Glutamatergic neuron (in vitro differentiated cells): ENCODE results near the gene CRYBG3. TPM values are rescaled to one million over a fixed set of nuclear protein-coding genes. Genes with fewer than 3 reads are reported as not detected.
A peak's percentile ranks its signal among the peaks of the same experiment; 100 is the strongest.

Source experiments
- DNase-seq: peaks from one replicate; pipeline ENCODE4 v3.0.0; 2022
- H3K27ac Mint-ChIP-seq: one replicate; pipeline ENCODE4 v1.8.0; 2020; ENCODE audit warnings: mild to moderate bottlenecking, mixed read lengths, inconsistent platforms; ENCODE audit not compliant: unreplicated experiment
- H3K27me3 Mint-ChIP-seq: one replicate; pipeline ENCODE4 v1.8.0; 2020; ENCODE audit warnings: mild to moderate bottlenecking, moderate library complexity, mixed read lengths, inconsistent platforms; ENCODE audit not compliant: unreplicated experiment
- H3K36me3 Mint-ChIP-seq: one replicate; pipeline ENCODE4 v1.8.0; 2020; ENCODE audit warnings: mild to moderate bottlenecking, mixed read lengths, inconsistent platforms; ENCODE audit not compliant: unreplicated experiment
- H3K4me1 Mint-ChIP-seq: one replicate; pipeline ENCODE4 v1.8.0; 2020; ENCODE audit warnings: mild to moderate bottlenecking, low read depth, mixed read lengths, inconsistent platforms; ENCODE audit not compliant: unreplicated experiment
- H3K4me3 Mint-ChIP-seq: one replicate; pipeline ENCODE4 v1.8.0; 2020; ENCODE audit warnings: mild to moderate bottlenecking, mixed read lengths, inconsistent platforms; ENCODE audit not compliant: unreplicated experiment
- H3K9me3 Mint-ChIP-seq: one replicate; pipeline ENCODE4 v1.8.0; 2020; ENCODE audit warnings: mild to moderate bottlenecking, moderate library complexity, mixed read lengths, inconsistent platforms; ENCODE audit not compliant: unreplicated experiment
- long read RNA-seq: library from polyadenylated mRNA; unstranded; transcript quantifications from one replicate; pipeline ENCODE4 v2.0.0, GENCODE V29; 2020; ENCODE audit not compliant: unreplicated experiment
- total RNA-seq: library from RNA; stranded (reverse); fragmentation: NEBNext Ultra II Directional; extraction: Animal tissue kit (Norgen Biotek cat#: 25700); gene quantifications from one replicate; pipeline ENCODE4 v1.2.1, GENCODE V29; 2021; ENCODE audit not compliant: unreplicated experiment
- TF ChIP-seq, protein P1 (sequence below): fragments of 200-600 bp; sonication (generic); IDR thresholded peaks from one replicate; pipeline ENCODE4 v1.5.0; 2021; ENCODE audit not compliant: partially characterized antibody, unreplicated experiment

Gene CRYBG3
- 89.5 TPM for total RNA-seq
- long read RNA-seq, partial matches to known transcripts = 5 of 7 reads
- long read RNA-seq, other reads (novel, unspliced or antisense) = 2 of 7 reads

DNA sequence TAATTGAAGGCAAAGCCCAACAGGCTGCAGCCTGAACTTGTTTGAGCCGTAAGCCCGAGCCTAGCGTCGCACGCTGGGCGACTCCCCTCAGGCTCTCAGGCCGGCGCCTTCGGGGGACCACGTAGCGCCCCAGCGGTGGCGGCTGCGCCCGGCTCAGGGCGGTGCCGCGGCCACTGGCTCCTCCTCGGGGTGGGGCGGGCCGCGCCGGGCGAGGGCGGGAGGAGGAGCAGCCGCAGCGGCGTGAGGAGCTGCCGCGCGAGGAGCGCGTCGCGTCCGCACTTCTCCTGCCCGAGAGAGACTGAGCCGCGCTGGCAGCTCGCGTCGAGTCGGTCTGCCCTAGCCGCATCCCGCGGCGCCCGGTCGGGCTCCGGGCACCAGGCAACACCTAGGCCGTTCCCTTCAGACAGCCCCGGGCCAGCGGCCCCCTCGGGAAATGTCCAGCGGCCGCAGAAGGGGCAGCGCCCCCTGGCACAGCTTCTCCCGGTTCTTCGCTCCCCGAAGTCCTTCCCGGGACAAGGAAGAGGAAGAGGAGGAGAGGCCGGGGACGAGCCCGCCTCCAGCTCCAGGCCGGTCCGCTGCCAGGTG lies at the start of gene CRYBG3:
Gene CRYBG3 (plus strand): TSS at position 238 of the 585 bp plus-strand sequence. CDS start 196 bp downstream, at position 434.
- H3K4me3 Mint-ChIP-seq = peak within 1 kb of the TSS; percentile 100
- peaks cover 13% of the 10 kb centered on the region for H3K27me3 Mint-ChIP-seq
- DNase-seq = peak; percentile 91
- peaks cover 23% of the 10 kb centered on the region for H3K9me3 Mint-ChIP-seq
- TF ChIP-seq, protein P1, sequence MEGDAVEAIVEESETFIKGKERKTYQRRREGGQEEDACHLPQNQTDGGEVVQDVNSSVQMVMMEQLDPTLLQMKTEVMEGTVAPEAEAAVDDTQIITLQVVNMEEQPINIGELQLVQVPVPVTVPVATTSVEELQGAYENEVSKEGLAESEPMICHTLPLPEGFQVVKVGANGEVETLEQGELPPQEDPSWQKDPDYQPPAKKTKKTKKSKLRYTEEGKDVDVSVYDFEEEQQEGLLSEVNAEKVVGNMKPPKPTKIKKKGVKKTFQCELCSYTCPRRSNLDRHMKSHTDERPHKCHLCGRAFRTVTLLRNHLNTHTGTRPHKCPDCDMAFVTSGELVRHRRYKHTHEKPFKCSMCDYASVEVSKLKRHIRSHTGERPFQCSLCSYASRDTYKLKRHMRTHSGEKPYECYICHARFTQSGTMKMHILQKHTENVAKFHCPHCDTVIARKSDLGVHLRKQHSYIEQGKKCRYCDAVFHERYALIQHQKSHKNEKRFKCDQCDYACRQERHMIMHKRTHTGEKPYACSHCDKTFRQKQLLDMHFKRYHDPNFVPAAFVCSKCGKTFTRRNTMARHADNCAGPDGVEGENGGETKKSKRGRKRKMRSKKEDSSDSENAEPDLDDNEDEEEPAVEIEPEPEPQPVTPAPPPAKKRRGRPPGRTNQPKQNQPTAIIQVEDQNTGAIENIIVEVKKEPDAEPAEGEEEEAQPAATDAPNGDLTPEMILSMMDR = no peak
- H3K4me1 Mint-ChIP-seq = peaks cover 42% of the 10 kb centered on the region
- peak within 1 kb of the TSS; percentile 88 for H3K27ac Mint-ChIP-seq
- peaks cover 8% of the 10 kb centered on the region for H3K36me3 Mint-ChIP-seq

DNA sequence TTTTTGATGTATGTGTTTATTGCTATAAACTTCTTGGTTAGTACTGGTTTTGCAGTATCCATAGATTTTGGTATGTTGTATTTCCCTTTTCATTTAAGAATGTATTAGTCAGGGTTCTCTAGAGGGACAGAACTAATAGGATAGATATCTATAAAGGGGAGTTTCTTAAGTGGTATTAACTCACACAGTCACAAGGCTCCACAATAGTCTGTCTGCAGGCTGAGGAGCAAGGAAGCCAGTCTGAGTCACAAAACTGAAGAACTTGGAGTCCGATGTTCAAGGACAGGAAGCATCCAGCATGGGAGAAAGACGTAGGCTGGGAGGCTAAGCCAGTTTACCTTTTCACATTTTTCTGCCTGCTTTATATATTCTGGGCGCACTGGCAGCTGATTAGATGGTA lies 48.9 kb upstream of the CRYBG3 start:
- Mint-ChIP-seq H3K4me1 (peaks cover 3% of the 10 kb centered on the region), H3K36me3 (peaks cover 7% of the 10 kb centered on the region), H3K9me3 (peaks cover 2% of the 10 kb centered on the region), H3K27ac (no peak overlapping the region), H3K27me3 (no peaks in the 10 kb centered on the region), H3K4me3 (no peak overlapping the region)
- no peak for DNase-seq
- TF ChIP-seq, protein P1 = no peak

DNA sequence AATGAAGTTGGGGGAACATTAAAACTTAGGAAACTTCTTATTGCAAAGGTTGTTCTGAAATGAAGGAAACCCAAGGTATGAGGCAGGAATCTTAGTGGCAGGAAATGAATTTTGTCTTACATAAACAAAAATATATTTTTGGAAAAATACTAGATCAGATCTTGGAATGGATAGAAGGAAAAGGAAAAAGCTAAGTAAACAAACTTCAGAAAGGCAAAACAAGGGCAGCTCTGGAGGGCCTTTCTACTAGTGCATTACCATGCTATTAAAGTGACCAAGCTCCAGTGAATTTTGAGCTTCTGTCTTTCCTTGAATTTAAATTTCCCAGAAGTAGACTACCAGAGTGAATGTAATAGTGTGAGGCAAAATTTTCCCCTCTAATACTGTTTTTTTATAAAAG lies 43.7 kb upstream of the CRYBG3 start:
- Mint-ChIP-seq H3K27me3 (no peaks in the 10 kb centered on the region), H3K36me3 (no peaks in the 10 kb centered on the region), H3K27ac (no peak overlapping the region)

DNA sequence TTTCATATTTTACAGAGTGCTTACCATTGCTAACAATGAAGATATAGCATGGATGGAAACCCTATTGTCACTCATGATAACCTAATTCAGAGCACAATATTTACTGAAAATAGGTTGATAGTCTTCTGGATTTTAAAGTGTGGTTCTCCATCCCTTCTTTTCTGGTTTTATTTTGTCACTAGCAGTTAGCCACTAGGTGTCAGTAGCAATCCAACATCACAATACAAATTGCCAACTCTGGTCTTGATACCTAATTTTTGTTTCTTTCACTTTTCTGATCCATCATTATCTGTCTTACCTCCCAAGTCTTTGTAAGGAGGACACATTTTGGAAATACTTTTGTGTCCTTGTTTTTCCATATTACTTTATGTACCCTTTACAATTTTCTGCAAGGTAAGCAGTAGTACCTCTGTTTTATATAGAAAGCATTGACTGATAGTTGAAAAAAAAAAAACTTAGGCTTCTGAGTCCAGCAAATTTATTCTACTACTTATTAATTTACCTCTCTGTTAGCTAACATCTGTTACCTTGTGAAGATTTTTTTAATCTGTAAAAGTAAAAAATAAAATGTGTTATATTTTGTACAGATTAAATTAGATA lies 28.3 kb upstream of the CRYBG3 start:
- no peak for DNase-seq
- TF ChIP-seq, protein P1 = peak; percentile 77
- peaks cover 6% of the 10 kb centered on the region for H3K4me1 Mint-ChIP-seq
- no peaks in the 10 kb centered on the region for H3K36me3 Mint-ChIP-seq
- no peaks in the 10 kb centered on the region for H3K27me3 Mint-ChIP-seq
- H3K4me3 Mint-ChIP-seq = no peak overlapping the region
- no peak overlapping the region for H3K27ac Mint-ChIP-seq
- no peaks in the 10 kb centered on the region for H3K9me3 Mint-ChIP-seq

More for the DNA sequence above, 43.7 kb upstream of the CRYBG3 start:
- no peak for DNase-seq
- no peak overlapping the region for H3K4me3 Mint-ChIP-seq
- H3K9me3 Mint-ChIP-seq = peaks cover 2% of the 10 kb centered on the region
- peaks cover 3% of the 10 kb centered on the region for H3K4me1 Mint-ChIP-seq
- TF ChIP-seq, protein P1 = no peak

DNA sequence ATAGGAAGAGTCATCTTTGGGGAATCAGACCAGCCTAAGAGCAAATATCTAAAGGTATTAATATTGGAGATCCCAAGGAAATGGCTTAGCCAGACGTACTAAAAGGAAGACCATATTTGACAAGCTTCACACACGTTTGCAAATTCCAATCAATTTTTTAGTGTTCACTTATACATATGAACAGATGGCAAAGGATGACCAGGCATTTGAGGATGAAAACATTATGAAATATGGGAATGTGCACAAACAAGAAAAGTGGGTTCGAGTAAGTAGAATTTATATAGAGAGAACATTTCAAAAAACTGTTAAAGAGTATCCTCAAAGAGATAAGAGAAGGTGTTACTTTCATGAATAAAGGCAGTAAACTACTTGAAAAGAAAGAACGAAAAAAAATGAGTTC lies 25.9 kb upstream of the CRYBG3 start:
- Mint-ChIP-seq H3K4me3 (no peak overlapping the region), H3K27me3 (no peaks in the 10 kb centered on the region), H3K4me1 (peaks cover 8% of the 10 kb centered on the region), H3K9me3 (no peaks in the 10 kb centered on the region), H3K27ac (no peak overlapping the region), H3K36me3 (no peaks in the 10 kb centered on the region)
- TF ChIP-seq, protein P1 = no peak
- DNase-seq = no peak
